Muscle of leg (tissue), 11 donors: ENCODE measurements around the gene CTDSPL. TPM values are rescaled to one million over a fixed set of nuclear protein-coding genes. Genes with fewer than 3 reads are reported as not detected.
A peak's percentile ranks its signal among the peaks of the same experiment; 100 is the strongest.

ENCODE experiments used
- DNase-seq: peaks from one replicate; pipeline ENCODE4 v3.0.0; 2013
- H3K27ac ChIP-seq: one replicate; pipeline ENCODE4 v1.5.1; 2013; ENCODE audit warnings: mild to moderate bottlenecking, low read length, control low read depth
- H3K27me3 ChIP-seq: one replicate; pipeline ENCODE4 v1.6.1; 2013; ENCODE audit warnings: low read length; ENCODE audit not compliant: control insufficient read depth, insufficient read depth
- H3K36me3 ChIP-seq: one replicate; pipeline ENCODE4 v1.6.1; 2013; ENCODE audit warnings: low read length; ENCODE audit not compliant: control insufficient read depth, insufficient read depth
- H3K4me1 ChIP-seq: one replicate; pipeline ENCODE4 v1.6.1; 2013; ENCODE audit warnings: low read length; ENCODE audit not compliant: control insufficient read depth, insufficient read depth
- H3K4me3 ChIP-seq: one replicate; pipeline ENCODE4 v1.5.1; 2013; ENCODE audit warnings: low read length, control low read depth
- H3K9me3 ChIP-seq: replicated peaks from 2 replicates; pipeline ENCODE4 v1.6.1; 2013; ENCODE audit warnings: low read depth, low read length; ENCODE audit not compliant: control insufficient read depth
- WGBS: methylation state at CpG from one replicate; pipeline ENCODE4 v1.1.5; 2013; ENCODE audit warnings: missing lambda C conversion rate; ENCODE audit not compliant: insufficient coverage; 5-methylcytosine and 5-hydroxymethylcytosine counted together
- polyA plus RNA-seq, 8 donors: library from polyadenylated mRNA; unstranded; fragments of 120-200 nt; gene quantifications; one replicate each; pipeline versions ENCODE4 v1.2.1 to v1.2.3, GENCODE V29; 2013; ENCODE audit warnings: inconsistent platforms in 1 of 8, low replicate concordance in 1 of 8; ENCODE audit not compliant: insufficient read length in 8 of 8, insufficient read depth in 1 of 8
- total RNA-seq: library from RNA; stranded (reverse); fragments of 120-200 nt; gene quantifications from one replicate; pipeline ENCODE4 v1.2.4, GENCODE V29; 2013

Gene CTDSPL
- total and polyA plus RNA-seq, 9 donors = 29.9 to 41.8 (median 38.0) TPM

DNA sequence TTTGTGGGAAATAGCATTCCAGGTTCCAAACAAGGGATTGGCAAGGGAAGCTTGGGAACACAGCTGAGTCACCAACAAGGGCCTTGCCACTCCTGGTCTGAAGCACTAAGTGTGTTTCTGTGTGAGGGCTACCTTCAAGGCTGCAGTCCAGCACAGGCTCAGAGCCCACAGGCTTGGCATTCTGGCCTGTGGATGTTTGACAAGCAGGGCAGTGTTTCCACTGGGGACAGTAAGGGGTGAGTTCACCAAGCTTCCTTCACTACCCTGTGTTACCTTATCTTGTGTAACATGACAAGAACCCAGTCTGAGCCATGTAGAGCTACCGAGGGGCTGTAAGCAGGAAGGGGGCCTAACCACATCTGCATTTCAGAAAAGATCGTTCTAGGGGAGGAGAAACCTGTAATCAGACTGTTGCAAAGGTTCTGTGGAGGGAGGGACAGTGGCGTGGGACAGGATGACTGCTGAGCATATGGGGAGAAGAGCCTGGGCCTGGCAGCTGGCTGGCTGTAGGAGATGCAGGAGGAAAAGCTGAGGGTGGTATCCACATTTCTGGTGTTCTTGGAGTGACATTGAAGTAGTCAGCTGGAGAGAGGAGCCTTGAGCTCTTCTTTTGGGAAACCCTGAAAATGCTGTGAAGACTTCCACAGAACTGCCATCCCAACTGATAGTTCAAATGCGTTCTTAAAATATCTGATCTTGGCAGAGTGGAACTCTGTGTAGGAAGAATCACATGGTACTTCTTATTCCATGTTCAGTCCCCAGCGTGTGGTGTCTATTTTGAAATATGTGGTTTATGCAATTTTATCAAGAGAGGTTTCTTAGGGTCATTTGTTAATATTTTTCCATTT lies 61.3 kb downstream of the CTDSPL start:
- H3K36me3 ChIP-seq = no peaks in the 10 kb centered on the region
- H3K4me3 ChIP-seq = no peak overlapping the region
- H3K27ac ChIP-seq = no peak overlapping the region
- 24% methylated on average over 3 of the region's 5 CpGs for WGBS
- H3K27me3 ChIP-seq = no peaks in the 10 kb centered on the region
- DNase-seq = no peak
- peaks cover 22% of the 10 kb centered on the region for H3K4me1 ChIP-seq
- no peaks in the 10 kb centered on the region for H3K9me3 ChIP-seq

DNA sequence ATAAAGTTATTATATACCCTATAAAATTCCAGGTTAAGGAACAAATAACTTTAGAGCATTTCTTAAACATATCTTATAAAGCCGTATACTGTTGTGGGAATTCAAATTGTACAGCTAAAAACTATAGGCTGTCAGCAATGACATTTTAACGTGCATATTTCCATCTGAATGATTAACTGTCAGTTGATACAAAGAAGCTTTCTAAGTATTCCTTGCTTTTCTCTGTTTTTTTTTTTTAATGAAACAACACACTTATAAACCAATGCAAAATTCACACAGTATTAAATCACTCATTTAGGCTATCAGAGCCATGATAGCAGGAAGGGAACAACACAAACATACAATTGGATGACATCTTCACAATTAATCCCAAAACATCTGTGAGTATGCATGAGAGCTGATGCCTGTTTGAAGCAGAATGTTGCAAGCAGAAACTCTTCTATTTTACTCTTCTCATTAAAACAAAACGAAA lies 61.9 kb downstream of the CTDSPL start:
- H3K4me3 ChIP-seq = no peak overlapping the region
- no peak for DNase-seq
- peaks cover 22% of the 10 kb centered on the region for H3K4me1 ChIP-seq
- H3K27me3 ChIP-seq = no peaks in the 10 kb centered on the region
- no peaks in the 10 kb centered on the region for H3K36me3 ChIP-seq
- WGBS = no CpG with 5 or more reads among the region's 3 CpGs
- no peaks in the 10 kb centered on the region for H3K9me3 ChIP-seq
- no peak overlapping the region for H3K27ac ChIP-seq

DNA sequence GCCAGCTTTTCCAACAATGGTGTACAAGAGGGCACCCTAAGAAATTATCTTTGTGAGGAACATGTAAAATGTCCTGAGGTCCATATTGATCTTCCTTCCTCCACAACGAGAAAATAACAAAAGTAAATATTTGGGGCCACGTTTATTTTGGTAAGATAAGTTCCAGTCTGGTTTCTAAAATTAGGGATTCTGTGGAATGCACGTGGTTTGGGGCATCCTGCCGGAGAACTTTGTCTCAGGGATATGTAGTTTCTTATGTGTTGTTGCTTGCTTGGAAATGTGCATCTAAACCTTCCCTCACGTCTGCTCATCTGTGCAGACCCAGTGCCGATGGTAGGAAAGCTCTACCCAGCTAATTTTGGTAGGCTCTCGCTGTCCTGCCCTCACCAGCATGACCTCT lies 62.8 kb downstream of the CTDSPL start:
- no peaks in the 10 kb centered on the region for H3K36me3 ChIP-seq
- no peak for DNase-seq
- H3K9me3 ChIP-seq = peaks cover 5% of the 10 kb centered on the region
- 89% methylated on average over 5 of the region's 7 CpGs for WGBS
- H3K27ac ChIP-seq = no peak overlapping the region
- H3K4me3 ChIP-seq = no peak overlapping the region
- H3K27me3 ChIP-seq = no peaks in the 10 kb centered on the region
- H3K4me1 ChIP-seq = peaks cover 22% of the 10 kb centered on the region

DNA sequence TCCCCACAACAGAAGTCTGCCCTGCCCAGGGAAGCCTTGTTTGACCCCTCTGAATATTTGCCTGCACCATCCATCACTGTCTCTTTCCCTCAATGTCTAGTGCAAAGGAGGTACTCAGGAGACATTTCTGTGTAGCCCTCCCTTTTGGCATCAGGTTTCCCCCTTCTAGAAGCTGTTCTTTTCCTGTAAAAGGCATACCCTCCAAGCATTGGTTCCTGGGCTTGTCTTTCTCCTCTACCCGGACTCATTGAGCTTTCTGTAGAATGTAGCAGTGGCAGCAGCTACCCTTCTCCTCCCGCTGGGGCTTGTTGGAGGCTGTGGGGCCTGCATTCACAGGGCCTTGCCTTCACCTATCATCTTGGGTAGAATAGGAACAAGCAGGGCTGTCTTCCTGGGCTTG lies 63.5 kb downstream of the CTDSPL start:
- DNase-seq = no peak
- WGBS = no CpG with 5 or more reads among the region's 2 CpGs
- Histone ChIP-seq H3K36me3 (no peaks in the 10 kb centered on the region), H3K9me3 (peaks cover 5% of the 10 kb centered on the region), H3K27me3 (no peaks in the 10 kb centered on the region), H3K27ac (no peak overlapping the region), H3K4me3 (no peak overlapping the region), H3K4me1 (peaks cover 18% of the 10 kb centered on the region)

DNA sequence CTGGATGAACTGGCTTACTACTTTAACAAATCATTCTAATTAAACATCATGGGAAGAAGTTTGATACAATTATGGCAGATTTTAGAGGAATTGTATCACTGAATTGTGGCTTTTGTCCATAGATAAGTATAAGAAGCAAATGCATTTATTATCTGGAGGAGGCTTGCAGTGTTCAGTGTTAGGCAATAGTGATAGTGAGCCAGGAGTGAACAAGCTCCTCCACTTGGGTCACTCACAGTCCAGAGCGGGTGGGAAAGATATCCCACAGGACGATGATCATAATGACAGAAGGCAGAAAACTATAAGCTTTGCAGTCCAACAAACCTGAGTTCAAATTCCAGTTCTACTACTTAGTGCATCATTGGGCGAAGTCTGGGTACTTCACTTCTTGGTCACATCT lies 64.9 kb downstream of the CTDSPL start:
- DNase-seq = no peak
- no peak overlapping the region for H3K4me3 ChIP-seq
- no peaks in the 10 kb centered on the region for H3K36me3 ChIP-seq
- peaks cover 5% of the 10 kb centered on the region for H3K9me3 ChIP-seq
- peaks cover 11% of the 10 kb centered on the region for H3K4me1 ChIP-seq
- WGBS = 67% methylated on average over 2 of the region's 3 CpGs
- no peaks in the 10 kb centered on the region for H3K27me3 ChIP-seq
- no peak overlapping the region for H3K27ac ChIP-seq

DNA sequence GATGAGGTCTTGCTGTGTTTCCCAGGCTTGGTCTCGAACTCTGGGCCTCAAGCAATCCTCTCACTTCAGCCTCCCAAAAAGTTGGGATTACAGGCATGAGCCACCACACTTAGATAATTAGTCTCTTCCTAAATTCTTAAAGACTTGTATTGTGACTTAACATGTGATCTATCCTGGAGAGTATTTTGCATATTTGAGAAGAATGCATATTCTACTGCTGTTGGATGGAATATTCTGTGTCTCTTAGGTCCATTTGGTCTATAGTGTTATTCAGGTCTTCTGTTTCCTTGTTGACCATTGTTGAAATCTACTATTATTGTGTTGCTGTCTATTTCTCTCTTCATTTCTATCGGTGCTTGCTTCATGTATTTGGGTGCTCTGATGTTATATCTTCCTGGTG lies 68.8 kb downstream of the CTDSPL start:
- no peak for DNase-seq
- WGBS = no CpG with 5 or more reads among the region's 2 CpGs
- Histone ChIP-seq H3K36me3 (no peaks in the 10 kb centered on the region), H3K27me3 (no peaks in the 10 kb centered on the region), H3K9me3 (peaks cover 5% of the 10 kb centered on the region), H3K4me3 (no peak overlapping the region), H3K27ac (no peak overlapping the region), H3K4me1 (peaks cover 3% of the 10 kb centered on the region)

DNA sequence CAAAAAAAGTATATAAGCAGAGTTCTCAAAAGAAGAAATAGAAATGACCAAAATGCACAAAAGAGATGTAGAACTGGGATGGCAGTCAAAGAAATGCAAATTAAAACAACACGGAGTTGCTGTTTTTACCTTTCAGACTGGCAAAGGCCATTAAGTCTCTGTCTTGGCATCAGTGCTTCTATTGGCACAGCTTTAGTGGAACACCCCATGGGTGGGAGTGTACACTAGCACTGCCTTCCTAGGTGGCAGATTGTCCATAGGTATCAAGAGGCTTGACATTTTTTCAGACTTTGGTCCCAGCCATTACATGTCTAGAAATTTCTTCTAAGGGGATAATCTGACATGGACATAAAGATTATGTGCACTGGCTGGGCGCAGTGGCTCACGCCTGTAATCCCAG lies 70.8 kb downstream of the CTDSPL start:
- peaks cover 16% of the 10 kb centered on the region for H3K4me1 ChIP-seq
- H3K27ac ChIP-seq = no peak overlapping the region
- no peaks in the 10 kb centered on the region for H3K27me3 ChIP-seq
- no peak for DNase-seq
- peaks cover 5% of the 10 kb centered on the region for H3K9me3 ChIP-seq
- H3K4me3 ChIP-seq = no peak overlapping the region
- no peaks in the 10 kb centered on the region for H3K36me3 ChIP-seq
- WGBS = 82% methylated on average over 3 of the region's 3 CpGs

DNA sequence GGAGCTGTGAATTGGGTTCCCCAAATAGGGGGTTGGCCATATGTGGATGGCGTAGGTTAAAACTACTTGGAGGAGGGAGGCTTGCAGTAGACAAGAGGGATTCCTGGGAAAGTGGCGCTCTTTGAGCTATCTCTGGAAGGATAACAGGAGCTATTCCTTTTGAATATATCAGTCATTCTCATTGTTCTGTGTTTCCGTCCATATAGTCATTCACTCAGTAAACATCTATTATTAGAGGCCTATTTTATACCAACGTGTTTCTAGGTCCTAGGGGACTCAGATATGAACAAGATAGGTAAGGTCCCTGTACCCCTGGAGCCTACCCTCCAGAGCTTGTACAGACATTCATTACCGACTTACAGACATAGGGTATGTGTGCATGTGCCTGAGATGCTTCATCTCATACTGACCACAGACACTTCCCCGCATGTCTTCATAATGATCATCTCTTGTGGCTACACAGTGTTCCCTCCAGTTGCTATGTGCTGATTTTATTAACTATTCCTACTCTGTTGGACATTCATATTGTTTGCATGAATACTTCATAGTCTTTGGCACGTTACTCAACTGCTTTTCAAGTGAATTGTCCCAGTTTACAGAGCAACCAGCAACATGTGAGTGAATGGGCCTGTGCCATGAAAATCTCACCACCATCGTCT lies 73.1 kb downstream of the CTDSPL start:
- H3K9me3 ChIP-seq = no peaks in the 10 kb centered on the region
- no CpG with 5 or more reads among the region's 8 CpGs for WGBS
- H3K27me3 ChIP-seq = no peaks in the 10 kb centered on the region
- H3K27ac ChIP-seq = no peak overlapping the region
- no peaks in the 10 kb centered on the region for H3K36me3 ChIP-seq
- DNase-seq = no peak
- H3K4me3 ChIP-seq = no peak overlapping the region
- H3K4me1 ChIP-seq = peaks cover 16% of the 10 kb centered on the region

DNA sequence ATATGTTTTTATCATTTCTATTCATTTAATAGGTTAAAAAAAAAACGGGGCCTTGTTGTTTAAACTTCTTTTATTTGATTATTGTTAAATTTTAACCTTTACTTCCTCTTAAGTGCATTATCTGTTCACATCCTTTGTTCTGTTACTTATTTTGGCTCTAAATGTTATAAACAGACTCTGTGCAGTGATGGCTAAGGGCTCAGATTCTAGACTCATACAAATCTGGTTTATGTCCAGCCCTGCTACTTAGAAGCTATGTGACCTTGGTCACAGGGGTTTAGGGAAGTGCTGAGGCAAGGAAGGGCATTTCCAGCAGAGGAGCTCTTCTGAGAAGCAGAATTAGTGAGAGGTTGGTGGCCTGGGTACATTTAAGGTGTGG lies 73.6 kb downstream of the CTDSPL start:
- H3K9me3 ChIP-seq = no peaks in the 10 kb centered on the region
- peak; percentile 54 for DNase-seq
- peaks cover under 1% of the 10 kb centered on the region for H3K36me3 ChIP-seq
- H3K4me3 ChIP-seq = no peak overlapping the region
- peak overlapping the region; percentile 1 for H3K27ac ChIP-seq
- H3K27me3 ChIP-seq = no peaks in the 10 kb centered on the region
- peaks cover 18% of the 10 kb centered on the region for H3K4me1 ChIP-seq
- WGBS = no CpG with 5 or more reads among the region's 1 CpG

DNA sequence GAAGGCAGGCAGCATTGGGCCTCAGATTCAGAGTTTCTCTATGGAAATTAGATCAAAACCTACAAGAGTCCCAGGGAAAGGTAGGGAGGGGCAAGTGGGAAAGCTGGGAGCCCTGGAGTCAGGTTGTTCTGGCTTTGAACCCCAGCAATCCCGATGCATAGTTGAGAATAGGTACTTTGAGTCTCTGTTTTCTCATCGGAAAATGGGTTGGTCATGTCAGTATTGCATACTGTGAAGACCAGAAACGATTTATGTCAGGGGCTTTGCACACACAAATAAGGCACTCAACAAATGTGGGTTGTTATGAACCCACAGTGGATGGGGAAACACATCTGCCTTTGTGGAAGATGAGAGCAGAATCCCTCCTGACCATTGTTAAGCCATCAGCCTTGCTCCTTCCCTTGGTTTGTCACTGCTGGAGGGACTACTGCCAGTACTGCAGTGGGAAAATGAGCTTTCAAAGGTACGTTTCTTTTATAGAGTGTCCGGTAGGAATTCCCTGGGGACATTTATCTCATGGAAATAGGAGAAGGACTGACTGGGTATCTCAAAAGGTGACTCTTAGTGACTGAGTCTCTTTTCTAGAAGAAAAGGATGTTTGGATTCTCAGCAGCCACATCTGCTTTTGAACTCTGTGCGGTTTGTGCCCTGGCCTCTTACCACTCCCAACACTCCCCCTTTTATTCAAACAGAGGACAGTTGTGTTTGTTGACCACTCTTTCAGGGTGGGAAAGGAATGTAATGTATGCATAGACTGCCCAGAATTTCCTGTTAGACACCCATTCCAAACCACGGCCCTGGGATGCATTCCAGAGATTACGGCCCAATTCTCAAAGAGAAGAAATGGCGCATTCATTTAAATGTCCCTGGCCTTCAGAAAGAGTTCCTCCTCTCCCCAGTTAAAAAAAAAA lies 74.3 kb downstream of the CTDSPL start:
- DNase-seq = peak; percentile 75
- peaks cover 3% of the 10 kb centered on the region for H3K36me3 ChIP-seq
- H3K27me3 ChIP-seq = no peaks in the 10 kb centered on the region
- no peaks in the 10 kb centered on the region for H3K9me3 ChIP-seq
- no peak overlapping the region for H3K4me3 ChIP-seq
- H3K4me1 ChIP-seq = peaks cover 23% of the 10 kb centered on the region
- WGBS = 74% methylated on average over 4 of the region's 9 CpGs
- peak overlapping the region; percentile 1 for H3K27ac ChIP-seq
